ENCODE measurements around the gene ZNF728. TPM values are rescaled to one million over a fixed set of nuclear protein-coding genes. Genes with fewer than 3 reads are reported as not detected.

The ZNF728 gene
- total RNA-seq, 1 donor from 2014 or later: 0.49 TPM

Small RNA genes within 50 kb of the gene (small RNA-seq; reads per million reads assigned to genes)
- gene AC022145.2: not detected

Other genes with a start within 250 kb of the ZNF728 start
- gene ZNF99, start 219.0 kb downstream of the ZNF728 start, total RNA-seq: not detected
- gene ZNF723, start 170.9 kb downstream of the ZNF728 start, total RNA-seq: not detected
- 1.5 TPM for gene ZNF730, start 113.8 kb upstream of the ZNF728 start, total RNA-seq
- gene ZNF724, start 247.2 kb upstream of the ZNF728 start, total RNA-seq: 4.2 TPM